ENCODE measurements around the gene TRIM31.

GRCh38 chr6:30155520-30156261 is 42.8 kb upstream of the TRIM31 start:
- TF ChIP-seq CTCF (IDR thresholded peaks at IDR 0.05; ENCODE audit: insufficient read depth, low read length, poor library complexity, severe bottlenecking) (no peak), EZH2phosphoT487 (conservative IDR thresholded peaks at IDR 0.05; ENCODE audit: low read length) (no peak)

Data from SU-DHL-6 (cell line).